Cerebellar nuclear complex (tissue), 1 donor: ENCODE measurements around the gene CR2.
"Not testable (repeated sequence)": the region's sequence is repeated elsewhere in the genome, so short reads cannot be mapped to it uniquely, and the experiment has no call there.

ENCODE experiments used
- DNase-seq, 2 experiments: peaks; one replicate each; lab custom pipeline; 2025; lab: John Stamatoyannopoulos, UW

The CR2 gene

GRCh38 chr1:207504438-207504837 lies 50.3 kb downstream of the CR2 start:
- no peak for DNase-seq

GRCh38 chr1:207510444-207510843 lies 56.3 kb downstream of the CR2 start:
- DNase-seq, result no peak

DNA sequence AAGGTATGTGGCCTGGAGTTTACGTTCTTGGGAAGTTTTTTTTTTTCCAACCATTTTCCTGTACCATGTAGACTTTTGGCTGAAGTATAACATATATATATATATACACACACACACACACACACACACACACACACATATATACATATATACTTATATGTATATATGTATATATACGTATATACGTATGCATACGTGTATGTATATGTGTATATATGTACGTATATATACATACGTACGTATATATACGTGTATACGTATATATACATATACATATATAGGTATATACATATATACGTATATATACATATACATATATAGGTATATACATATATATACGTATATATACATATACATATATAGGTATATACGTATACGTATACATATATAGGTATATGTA lies 60.8 kb downstream of the CR2 start:
- DNase-seq, result no peak

GRCh38 chr1:207516729-207517128 lies 62.6 kb downstream of the CR2 start:
- no peak for DNase-seq

GRCh38 chr1:207518608-207519236 lies 64.6 kb downstream of the CR2 start:
- no peak for DNase-seq

DNA sequence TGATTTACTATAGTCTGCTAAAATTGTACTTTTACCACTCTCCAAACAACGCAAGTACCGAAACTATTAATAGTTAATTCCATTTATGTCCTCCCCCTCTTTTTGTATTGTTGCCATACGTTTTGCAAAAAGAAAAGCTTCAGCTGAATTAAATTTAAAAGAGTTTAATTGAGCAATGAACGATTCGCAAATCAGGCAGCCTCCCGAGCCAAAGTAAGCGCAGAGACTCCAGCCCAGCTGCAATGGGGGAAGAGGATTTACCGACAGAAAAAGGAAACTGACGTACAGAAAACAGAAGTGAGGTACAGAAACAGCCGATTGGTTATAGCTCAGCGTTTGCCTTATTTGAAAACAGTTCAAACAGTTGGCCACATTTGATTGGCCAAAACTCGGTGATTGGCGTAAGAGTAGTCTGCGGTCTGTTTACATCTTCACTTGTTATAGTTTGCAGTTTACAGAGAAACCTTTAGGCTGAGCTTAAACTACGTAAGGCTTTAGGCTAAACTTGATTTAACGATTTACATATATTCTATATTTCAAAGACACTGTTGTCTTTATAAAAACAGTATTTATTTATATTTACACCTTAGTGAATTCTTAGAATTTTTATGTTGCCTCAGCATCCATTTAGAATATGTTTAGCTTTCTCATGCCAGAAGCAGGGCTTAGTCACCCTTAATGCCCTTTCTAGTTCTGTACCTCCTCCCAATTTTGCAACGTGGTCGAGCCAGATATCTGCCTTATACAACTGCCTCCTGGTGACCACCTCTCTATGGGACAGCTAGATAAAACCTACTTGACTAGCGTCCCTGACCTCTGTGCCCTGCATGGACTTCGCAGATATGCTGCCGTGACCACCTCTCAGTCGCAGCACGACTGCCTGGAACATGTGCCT lies 65.6 kb downstream of the CR2 start:
- DNase-seq, result no peak

- not testable (repeated sequence) for DNase-seq
These were observed 66.5 kb downstream of the CR2 start for GRCh38 chr1:207520400-207521345.

DNA sequence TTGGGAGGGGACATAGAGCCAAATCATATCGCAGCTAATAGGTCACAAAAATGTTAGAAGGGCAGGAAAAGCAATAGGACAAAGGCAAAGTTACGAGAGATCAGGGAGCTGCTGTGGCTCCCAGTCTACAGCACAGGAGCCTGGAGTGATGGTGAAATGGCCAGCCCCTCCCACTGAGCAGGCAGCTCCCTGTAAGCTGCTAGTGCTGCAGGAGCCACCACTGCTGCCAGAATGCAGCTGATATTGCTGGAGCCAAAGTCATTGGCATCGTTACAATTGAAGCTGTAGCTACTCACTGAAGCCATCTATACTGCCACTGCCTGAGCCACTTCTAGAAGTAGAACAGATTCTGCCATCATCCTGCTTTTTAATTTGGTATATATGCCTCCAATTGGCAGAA lies 71.1 kb downstream of the CR2 start:
- DNase-seq, result not testable (repeated sequence)

GRCh38 chr1:207528401-207528800 lies 74.3 kb downstream of the CR2 start:
- not testable (repeated sequence) for DNase-seq

DNA sequence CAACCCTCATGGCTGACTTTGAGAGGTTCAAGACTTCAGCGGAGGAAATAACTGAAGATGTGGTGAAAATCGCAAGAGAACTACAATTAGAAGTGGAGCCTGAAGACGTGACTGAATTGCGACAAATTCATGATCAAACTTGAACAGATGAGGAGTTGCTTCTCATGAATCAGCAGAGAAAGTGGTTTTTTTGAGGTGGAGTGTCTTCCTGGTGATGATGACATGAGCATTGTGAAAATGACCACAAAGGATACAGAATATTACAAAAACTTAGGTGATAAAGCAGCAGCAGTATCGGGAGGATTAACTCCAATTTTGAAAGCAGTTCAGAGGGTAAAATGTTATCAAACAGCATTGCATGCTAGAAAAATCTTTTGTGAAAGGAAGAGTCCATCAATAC lies 82.1 kb downstream of the CR2 start:
- DNase-seq, result not testable (repeated sequence)
